GM12872 (cell line): Measurements from ENCODE around the gene TRIM14.

Source experiments
- TF ChIP-seq, protein P1 (sequence below): IDR thresholded peaks from 3 replicates; pipeline ENCODE4 v1.5.1; 2011; ENCODE audit warnings: low read depth, mild to moderate bottlenecking, low read length, moderate library complexity; ENCODE audit not compliant: insufficient read depth

TRIM14 gene

DNA sequence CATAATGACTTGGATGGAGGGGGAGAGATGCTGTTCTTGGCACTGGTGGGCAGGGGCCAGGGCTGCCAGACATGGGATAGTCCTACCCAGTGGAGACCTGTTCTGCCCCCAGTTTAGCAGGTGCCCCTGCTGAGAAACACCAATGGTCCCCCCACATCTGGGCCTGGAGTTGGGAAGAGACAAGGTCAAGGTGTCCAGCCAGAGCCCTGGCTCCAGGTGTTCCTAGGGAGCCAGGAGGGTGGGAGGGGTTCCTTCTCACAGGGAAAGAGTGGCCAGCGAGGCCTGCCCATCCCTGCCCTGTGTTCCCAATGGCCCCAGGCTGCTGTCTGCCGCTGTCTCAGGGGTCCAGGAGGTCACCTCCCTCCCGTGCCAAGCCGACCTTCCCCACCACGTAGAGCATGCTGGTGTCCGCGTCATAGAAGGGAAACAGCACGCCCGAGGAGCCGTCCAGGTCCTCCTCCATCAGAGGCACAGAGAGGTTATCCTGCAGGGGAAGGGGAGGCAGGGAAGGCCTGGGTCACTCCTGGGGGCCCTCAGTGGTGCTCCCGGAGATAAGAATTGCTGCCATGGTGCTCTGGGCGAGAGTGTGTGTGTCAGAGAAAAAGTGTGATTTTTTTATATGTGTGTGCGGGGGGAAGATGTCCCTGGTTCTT, 11.7 kb upstream of the TRIM14 start:
- TF ChIP-seq, protein P1, sequence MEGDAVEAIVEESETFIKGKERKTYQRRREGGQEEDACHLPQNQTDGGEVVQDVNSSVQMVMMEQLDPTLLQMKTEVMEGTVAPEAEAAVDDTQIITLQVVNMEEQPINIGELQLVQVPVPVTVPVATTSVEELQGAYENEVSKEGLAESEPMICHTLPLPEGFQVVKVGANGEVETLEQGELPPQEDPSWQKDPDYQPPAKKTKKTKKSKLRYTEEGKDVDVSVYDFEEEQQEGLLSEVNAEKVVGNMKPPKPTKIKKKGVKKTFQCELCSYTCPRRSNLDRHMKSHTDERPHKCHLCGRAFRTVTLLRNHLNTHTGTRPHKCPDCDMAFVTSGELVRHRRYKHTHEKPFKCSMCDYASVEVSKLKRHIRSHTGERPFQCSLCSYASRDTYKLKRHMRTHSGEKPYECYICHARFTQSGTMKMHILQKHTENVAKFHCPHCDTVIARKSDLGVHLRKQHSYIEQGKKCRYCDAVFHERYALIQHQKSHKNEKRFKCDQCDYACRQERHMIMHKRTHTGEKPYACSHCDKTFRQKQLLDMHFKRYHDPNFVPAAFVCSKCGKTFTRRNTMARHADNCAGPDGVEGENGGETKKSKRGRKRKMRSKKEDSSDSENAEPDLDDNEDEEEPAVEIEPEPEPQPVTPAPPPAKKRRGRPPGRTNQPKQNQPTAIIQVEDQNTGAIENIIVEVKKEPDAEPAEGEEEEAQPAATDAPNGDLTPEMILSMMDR, result no peak

DNA sequence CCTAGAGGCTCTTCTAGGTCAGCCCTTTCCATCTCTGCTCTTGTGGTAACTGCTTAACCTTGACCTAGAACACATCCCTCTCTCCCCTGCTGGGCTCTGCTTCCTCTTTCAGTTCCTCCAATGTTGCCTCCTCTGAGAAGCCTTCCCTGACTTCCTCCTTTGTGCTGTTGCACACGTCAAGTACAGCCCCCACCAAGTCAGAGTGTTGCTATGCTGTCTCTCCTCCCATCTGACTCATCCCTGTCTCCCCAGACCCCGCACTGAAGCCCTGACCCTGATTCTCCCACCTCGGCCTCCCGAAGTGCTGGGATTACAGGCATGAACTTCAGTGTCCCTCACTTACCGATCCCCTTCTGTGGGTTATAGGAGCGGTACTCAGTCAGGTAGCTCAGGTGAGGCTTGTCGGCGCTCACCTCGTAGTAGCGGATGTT, 10.4 kb upstream of the TRIM14 start:
- TF ChIP-seq, protein P1, result no peak

GRCh38 chr9:98128316-98128715, 9.3 kb upstream of the TRIM14 start:
- TF ChIP-seq, protein P1, result no peak

DNA sequence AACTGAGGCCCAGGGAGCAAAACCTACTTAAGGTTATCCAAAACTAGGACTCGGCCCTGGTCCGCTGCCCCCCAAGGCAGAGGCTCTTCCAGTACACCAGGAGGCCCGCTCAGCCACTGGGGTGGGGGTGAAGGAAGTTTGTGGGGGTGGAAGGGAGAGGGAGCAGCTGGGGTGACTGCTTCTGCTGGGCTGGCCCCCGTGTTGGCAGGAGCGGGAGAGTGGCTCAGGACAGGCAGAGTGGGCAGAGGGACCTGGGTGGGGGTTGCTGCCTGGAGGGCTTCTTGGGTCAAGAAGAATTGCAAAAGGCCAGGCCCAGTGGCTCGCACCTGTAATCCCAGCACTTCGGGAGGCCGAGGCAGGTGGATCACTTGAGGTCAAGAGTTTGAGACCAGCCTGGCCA, 8.2 kb upstream of the TRIM14 start:
- TF ChIP-seq, protein P1, result no peak

- TF ChIP-seq, protein P1, result no peak
Observed at GRCh38 chr9:98124637-98125426, 5.8 kb upstream of the TRIM14 start.

GRCh38 chr9:98121058-98121457, 2.0 kb upstream of the TRIM14 start:
- TF ChIP-seq, protein P1, result no peak

DNA sequence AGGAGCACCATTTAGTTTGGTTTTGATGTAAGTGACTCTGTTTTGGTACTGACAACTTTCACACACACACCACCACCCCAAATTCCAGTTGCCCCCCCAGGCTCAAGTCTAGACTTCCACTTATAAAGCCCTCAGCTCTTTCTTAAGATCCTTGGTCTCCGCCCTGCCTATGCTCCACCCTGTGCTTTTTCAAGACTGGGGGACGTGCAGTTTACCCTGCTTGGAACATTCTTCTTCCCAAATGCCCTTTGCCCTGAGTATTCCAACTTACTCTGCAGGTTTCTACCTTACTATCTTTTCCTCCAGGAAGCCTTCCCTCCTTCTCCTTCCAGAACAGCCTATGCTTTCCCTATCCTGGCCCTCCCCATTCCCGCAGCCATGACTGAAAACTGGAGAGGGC, 1.5 kb upstream of the TRIM14 start:
- TF ChIP-seq, protein P1, result no peak
